RWPE1 (cell line): ENCODE measurements around the gene NF2.

Source experiments
- CTCF ChIA-PET: fragments of 350-600 bp; sonication (Branson Sonifier 250); formaldehyde crosslinking; extraction: SDS; loops from one replicate; lab custom pipeline; 2021; lab: Yijun Ruan, JAX
- POLR2A ChIA-PET: fragments of 400-600 bp; formaldehyde crosslinking; extraction: SDS; loops from one replicate; lab custom pipeline; 2020; ENCODE audit warnings: antibody characterized with exemption; ENCODE audit not compliant: low non-redundant PET; lab: Yijun Ruan, JAX
- DNase-seq: peaks from one replicate; pipeline ENCODE4 v3.0.0; 2012; ENCODE audit warnings: low spot score
- H3K27ac ChIP-seq: fragments of 450-650 bp; 2 replicates; pipeline ENCODE4 v1.5.1; 2017
- TF ChIP-seq, protein P1 (sequence below): fragments of 450-650 bp; conservative IDR thresholded peaks from 2 replicates; pipeline ENCODE4 v1.5.1; 2017; ENCODE audit warnings: low read depth, mild to moderate bottlenecking

Gene NF2

GRCh38 chr22:29693161-29693560 lies 89.7 kb downstream of the NF2 start:
- peak overlapping the region; percentile 15 for H3K27ac ChIP-seq
- CTCF ChIA-PET = no interaction called here
- POLR2A ChIA-PET = no interaction called here
- DNase-seq = no peak
- TF ChIP-seq, protein P1, sequence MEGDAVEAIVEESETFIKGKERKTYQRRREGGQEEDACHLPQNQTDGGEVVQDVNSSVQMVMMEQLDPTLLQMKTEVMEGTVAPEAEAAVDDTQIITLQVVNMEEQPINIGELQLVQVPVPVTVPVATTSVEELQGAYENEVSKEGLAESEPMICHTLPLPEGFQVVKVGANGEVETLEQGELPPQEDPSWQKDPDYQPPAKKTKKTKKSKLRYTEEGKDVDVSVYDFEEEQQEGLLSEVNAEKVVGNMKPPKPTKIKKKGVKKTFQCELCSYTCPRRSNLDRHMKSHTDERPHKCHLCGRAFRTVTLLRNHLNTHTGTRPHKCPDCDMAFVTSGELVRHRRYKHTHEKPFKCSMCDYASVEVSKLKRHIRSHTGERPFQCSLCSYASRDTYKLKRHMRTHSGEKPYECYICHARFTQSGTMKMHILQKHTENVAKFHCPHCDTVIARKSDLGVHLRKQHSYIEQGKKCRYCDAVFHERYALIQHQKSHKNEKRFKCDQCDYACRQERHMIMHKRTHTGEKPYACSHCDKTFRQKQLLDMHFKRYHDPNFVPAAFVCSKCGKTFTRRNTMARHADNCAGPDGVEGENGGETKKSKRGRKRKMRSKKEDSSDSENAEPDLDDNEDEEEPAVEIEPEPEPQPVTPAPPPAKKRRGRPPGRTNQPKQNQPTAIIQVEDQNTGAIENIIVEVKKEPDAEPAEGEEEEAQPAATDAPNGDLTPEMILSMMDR = no peak

- TF ChIP-seq, protein P1 = no peak
- ChIA-PET CTCF (no interaction called here), POLR2A (no interaction called here)
- peak overlapping the region; percentile 25; the same call in 1 of the 2 replicates for H3K27ac ChIP-seq
- no peak for DNase-seq
Measured at GRCh38 chr22:29693671-29694070, 90.2 kb downstream of the NF2 start.

DNA sequence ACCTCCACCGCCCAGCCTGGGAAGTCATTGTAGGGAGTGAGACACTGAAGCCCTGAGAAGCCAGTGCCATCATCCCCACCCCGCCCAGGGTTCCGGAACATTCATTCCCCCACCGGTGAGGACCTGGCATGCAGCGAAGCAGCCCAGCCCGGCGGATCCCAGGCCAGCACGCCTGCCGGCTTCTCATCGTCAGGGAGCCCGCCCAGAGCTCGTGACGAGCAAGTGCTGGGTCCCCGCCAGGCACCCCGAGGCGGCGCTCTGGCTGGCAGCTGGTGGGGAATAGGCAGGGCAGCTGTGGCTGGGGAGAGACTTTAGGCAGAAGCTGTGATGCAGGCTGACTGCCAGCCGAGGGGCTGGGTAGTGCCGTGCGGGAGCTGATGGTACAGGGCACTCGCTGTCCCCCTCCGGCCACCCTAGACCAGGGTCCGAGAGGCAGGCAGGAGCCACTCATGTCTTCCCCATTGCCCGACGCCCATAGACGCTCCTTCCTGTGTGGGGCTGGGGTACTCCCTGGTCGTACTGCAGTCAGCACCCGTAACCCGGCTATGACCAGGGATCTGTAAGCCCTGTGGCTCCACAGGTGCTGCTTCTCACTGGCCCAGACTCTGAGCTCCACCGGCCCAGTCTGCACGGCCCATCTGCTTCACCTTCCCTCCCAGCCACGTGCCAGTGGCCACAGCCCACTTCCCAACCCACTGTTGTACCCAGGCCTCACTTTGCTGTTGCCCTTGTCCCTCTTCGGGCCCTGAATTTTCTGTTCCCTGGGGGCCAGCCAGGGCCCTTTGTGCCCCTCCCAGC lies 91.9 kb downstream of the NF2 start:
- CTCF ChIA-PET = no interaction called here
- DNase-seq = no peak

DNA sequence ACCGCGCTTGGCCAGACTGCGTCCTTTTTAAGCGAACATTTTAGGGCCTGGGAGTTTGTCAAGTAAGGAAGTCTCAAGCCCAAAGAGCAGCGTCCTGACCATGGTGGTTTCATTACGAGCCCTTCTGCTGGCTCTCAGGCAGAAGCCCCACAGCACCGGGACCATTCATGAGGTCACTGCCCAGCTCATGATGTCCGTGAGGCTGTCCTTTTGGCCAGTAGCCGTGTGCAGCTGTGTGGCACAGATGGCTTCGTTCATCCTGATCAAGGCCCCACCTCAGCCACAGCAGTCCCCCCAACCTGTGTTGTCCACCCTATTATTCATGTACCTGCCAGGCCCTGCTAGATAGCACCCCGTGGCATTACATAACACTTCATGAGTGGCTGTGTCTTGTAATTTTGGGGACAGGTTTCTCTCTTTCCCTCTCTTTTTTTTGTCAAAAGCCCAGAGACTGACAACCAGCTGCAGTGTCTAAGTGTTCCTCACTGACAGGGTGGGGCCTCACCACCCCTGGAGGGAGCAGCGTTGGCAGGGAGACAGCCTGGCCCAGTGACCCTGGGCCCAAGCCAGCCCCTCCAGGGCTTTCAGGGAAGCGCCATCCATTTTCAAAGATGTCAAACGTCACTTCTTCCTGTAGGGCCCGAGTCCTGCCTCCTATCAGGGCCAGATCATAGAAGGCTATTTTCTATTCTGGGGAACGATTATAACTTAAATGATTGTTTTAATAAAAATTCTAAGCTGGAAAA lies 94.6 kb downstream of the NF2 start:
- no peak for DNase-seq
- H3K27ac ChIP-seq = peak overlapping the region; percentile 5; the same call in 1 of the 2 replicates
- ChIA-PET POLR2A (no interaction called here), CTCF (no interaction called here)
- TF ChIP-seq, protein P1 = no peak

More for the DNA sequence above, 91.9 kb downstream of the NF2 start:
- peak overlapping the region; percentile 25 for H3K27ac ChIP-seq
- TF ChIP-seq, protein P1 = no peak
- POLR2A ChIA-PET = interaction anchor here (0.5 kb wide), 1 partner anchor 14 kb away, joined by 6 read pairs; no protein-coding TSS in a partner anchor

GRCh38 chr22:29700206-29700899 lies 96.9 kb downstream of the NF2 start:
- TF ChIP-seq, protein P1 = no peak
- no peak overlapping the region for H3K27ac ChIP-seq
- DNase-seq = no peak
- CTCF ChIA-PET = no interaction called here
- POLR2A ChIA-PET = no interaction called here

DNA sequence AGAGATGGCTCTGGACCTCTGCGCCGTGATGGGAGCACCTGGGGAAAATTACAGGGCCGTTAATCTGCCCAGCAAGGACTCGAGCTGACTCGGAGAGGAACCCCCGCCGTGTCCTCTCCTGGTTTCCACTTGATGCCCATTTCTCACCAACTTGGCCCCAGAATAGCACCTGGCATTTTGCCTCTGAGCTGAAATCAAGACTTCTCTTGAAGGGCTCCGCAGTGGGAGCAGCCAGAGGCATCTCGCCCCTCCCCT lies 97.4 kb downstream of the NF2 start:
- TF ChIP-seq, protein P1 = no peak
- POLR2A ChIA-PET = no interaction called here

More for the DNA sequence above, 97.4 kb downstream of the NF2 start:
- CTCF ChIA-PET = interaction anchor here (1.0 to 1.2 kb wide), 2 partner anchors 304 to 388 kb away, joined by 4 to 5 read pairs; no protein-coding TSS in a partner anchor
- no peak for DNase-seq
- no peak overlapping the region for H3K27ac ChIP-seq
